ENCODE results near the gene PLK5.

PLK5 gene

DNA sequence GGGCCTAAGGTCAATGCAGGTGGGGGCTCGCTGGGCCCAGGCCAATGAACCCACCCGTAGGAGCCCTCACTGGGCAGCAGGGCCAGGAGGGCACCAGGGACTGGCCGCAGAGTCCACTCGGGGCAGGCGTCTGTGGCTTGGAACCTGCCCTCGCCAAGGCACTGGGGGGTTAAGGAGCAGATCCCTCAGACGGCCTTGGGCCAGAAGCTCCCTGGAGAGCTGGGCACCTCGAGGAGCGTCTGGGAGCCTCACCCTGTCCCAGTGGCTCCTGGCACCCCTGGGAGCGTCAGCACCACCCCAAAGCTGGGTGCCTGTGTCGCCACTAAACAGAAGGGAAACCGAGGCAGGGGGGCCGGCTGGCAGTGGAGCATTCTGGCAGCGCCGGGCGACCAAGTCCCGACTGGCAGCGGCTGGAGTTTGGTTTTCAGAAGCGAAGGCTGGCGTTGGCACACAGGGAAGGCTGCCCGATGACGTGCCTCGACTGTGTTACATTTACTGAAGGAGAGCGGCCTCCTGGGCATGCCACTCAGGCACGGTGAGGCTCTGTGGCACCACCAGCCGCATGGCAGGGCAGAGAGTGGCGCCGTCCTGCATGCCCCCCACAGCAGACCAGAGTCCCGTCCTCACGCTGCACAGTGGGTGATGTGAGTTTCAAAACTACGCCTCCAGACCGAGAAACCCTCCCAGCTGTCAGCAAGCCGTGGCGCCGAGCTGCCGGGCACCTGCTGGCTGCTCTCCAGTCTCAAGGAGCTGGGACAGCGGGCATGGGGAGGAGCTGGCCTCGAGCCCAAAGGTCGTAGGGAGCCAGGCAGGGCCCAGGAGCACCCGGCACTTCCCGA lies 53.4 kb downstream of the PLK5 start:
- no peak overlapping the region for H3K4me3 ChIP-seq (replicated peaks; ENCODE audit: low read depth, low read length)
- TF ChIP-seq, protein P1, sequence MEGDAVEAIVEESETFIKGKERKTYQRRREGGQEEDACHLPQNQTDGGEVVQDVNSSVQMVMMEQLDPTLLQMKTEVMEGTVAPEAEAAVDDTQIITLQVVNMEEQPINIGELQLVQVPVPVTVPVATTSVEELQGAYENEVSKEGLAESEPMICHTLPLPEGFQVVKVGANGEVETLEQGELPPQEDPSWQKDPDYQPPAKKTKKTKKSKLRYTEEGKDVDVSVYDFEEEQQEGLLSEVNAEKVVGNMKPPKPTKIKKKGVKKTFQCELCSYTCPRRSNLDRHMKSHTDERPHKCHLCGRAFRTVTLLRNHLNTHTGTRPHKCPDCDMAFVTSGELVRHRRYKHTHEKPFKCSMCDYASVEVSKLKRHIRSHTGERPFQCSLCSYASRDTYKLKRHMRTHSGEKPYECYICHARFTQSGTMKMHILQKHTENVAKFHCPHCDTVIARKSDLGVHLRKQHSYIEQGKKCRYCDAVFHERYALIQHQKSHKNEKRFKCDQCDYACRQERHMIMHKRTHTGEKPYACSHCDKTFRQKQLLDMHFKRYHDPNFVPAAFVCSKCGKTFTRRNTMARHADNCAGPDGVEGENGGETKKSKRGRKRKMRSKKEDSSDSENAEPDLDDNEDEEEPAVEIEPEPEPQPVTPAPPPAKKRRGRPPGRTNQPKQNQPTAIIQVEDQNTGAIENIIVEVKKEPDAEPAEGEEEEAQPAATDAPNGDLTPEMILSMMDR (IDR thresholded peaks at IDR 0.05; ENCODE audit: low read depth, low read length, missing control alignments) = no peak
- no peak for DNase-seq (ENCODE audit: extremely low read depth, low read depth)

DNA sequence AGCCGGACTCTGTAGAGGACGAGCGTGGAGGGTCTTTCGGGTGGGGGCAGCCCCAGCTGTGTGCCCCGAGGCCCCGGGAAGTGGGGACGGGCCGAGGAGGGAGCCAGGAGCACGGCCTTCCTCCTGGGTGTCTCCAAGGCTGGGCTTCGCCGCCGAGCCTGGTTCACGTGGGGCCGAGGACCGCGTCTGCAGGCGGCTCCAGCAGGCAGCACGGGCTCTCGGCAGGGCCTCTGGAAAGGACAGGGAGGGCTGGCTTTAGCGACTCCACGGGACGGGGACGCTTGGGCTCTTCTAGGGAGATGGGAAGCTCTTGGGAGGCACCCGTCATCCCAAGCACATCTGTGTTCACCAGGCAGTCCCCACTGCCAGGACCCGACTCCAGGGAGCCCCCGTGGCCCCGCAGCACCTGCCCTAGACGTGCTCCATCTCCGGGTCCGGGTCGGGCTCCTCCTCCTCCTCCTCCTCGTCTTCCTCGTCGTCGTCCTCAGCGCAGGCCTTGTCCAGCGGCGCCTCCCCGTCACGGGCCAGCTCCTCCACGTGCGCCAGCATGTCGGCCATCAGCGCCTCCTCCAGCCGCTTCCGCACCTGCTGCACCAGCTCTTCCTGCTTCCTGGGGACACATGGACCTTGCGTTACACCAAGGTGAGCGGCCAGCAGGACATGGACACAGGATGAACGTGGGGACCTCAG lies 54.2 kb downstream of the PLK5 start:
- DNase-seq (ENCODE audit: extremely low read depth, low read depth) = no peak
- TF ChIP-seq, protein P1 (IDR thresholded peaks at IDR 0.05; ENCODE audit: low read depth, low read length, missing control alignments) = no peak
- no peak overlapping the region for H3K4me3 ChIP-seq (replicated peaks; ENCODE audit: low read depth, low read length)

DNA sequence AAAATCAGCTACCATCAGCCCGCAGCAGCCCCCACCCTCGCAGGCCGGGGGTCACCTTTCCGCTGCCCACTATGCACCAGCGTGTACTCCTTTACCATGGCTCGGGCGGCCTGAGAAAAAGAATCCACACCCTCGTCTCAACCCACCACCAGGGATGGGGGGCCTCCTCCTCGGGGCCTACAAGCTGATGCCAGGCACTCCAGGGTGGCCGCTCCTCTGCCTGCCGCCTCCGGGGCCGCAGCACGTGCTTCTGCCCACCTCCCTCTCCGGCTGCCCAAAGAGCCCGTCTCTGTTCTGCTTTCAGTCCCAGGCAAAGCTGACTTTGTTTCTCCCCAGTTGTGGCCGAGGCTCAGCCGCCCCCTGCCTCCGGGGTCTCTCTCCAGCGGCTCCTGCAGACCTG lies 55.3 kb downstream of the PLK5 start:
- no peak for DNase-seq (ENCODE audit: extremely low read depth, low read depth)
- no peak overlapping the region for H3K4me3 ChIP-seq (replicated peaks; ENCODE audit: low read depth, low read length)
- TF ChIP-seq, protein P1 (IDR thresholded peaks at IDR 0.05; ENCODE audit: low read depth, low read length, missing control alignments) = no peak

DNA sequence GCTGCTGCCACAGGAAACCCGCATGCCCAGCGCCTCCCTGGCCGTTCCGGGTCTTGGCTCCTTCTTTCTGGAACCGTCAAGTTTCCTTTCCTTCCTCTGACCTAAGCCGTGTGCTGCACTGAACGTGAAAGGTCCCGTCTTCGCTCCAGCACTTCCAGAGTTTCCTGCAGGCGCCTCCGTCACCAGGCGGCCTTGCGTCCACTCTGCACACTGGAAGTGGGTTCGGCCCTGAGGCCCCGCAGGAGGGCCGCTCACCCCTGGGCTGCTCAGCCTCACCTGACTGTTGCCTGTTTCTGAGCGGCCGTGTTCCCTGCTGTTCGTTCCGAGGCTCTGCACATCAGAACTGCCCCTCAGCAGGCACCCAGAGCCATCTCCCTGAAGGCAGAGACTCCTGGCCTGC lies 56.5 kb downstream of the PLK5 start:
- no peak for DNase-seq (ENCODE audit: extremely low read depth, low read depth)
- H3K4me3 ChIP-seq (replicated peaks; ENCODE audit: low read depth, low read length) = no peak overlapping the region
- TF ChIP-seq, protein P1 (IDR thresholded peaks at IDR 0.05; ENCODE audit: low read depth, low read length, missing control alignments) = no peak

DNA sequence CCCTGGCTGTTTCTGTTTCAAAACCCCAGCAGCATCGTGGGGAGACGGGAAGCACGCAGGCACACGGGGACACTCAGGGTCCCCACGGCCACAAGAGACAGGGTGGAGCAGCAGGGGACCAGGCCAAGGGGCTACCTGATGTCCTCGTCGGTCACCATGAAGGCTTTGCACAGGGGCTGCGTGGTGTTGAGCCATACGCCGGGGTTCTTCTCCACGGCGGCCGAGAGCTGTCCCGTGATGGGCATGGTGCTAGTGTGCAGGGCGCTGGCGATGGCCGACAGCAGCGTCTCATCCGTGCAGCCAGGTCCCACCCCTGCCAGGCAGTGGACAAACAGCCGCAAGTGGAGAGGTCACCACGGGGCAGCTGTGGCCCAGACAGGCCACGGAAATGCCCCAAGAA lies 57.1 kb downstream of the PLK5 start:
- no peak overlapping the region for H3K4me3 ChIP-seq (replicated peaks; ENCODE audit: low read depth, low read length)
- DNase-seq (ENCODE audit: extremely low read depth, low read depth) = no peak
- TF ChIP-seq, protein P1 (IDR thresholded peaks at IDR 0.05; ENCODE audit: low read depth, low read length, missing control alignments) = no peak

DNA sequence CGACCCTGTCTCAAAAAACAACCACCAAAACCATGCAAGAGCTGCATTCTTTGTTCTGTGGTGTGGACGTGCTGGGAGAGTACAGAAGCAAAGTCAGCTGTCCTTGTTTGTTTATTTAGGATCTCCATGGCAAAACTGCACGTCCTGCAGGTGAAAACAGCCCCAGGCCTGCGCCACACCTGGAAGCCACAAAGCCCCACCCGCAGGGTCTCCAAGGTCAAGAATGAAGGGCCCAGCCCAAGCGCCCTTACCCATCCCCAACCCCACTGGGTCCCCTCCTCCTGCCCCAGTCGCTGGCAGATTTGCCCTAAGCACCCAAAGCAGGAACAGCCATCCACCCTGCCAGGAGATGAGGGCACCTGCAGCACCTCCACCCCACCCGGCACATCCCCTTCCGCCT lies 58.3 kb downstream of the PLK5 start:
- TF ChIP-seq, protein P1 (IDR thresholded peaks at IDR 0.05; ENCODE audit: low read depth, low read length, missing control alignments) = no peak
- no peak for DNase-seq (ENCODE audit: extremely low read depth, low read depth)
- no peak overlapping the region for H3K4me3 ChIP-seq (replicated peaks; ENCODE audit: low read depth, low read length)
